H1 (cell line): ENCODE data around the gene AGTR1.

Source experiments
- CHD1 ChIP-seq: IDR thresholded peaks from 2 replicates; pipeline ENCODE4 v1.6.1; 2012; ENCODE audit warnings: low read depth, low read length, improper control_type of control experiment
- CTCF ChIP-seq, 3 experiments: IDR thresholded peaks; 1 replicate in 2 of 3; 2 replicates in 1 of 3; pipeline versions ENCODE4 v1.5.1 to v1.6.1; 2011; ENCODE audit warnings: low read length in 3 of 3, mild to moderate bottlenecking in 3 of 3, inconsistent platforms in 2 of 3, low read depth in 1 of 3, moderate library complexity in 1 of 3; ENCODE audit not compliant: insufficient read depth in 1 of 3; ENCODE audit errors: control extremely low read depth in 1 of 3
- EP300 ChIP-seq, 2 experiments: IDR thresholded peaks; 1 replicate in 1 of 2; 2 replicates in 1 of 2; pipeline ENCODE4 v1.6.1; 2011 to 2012; ENCODE audit warnings: low read depth in 2 of 2, low read length in 2 of 2, mild to moderate bottlenecking in 2 of 2, borderline replicate concordance in 1 of 2, inconsistent platforms in 1 of 2, moderate library complexity in 1 of 2
- EZH2 ChIP-seq: fragments of 200-600 bp; sonication (generic); IDR thresholded peaks from 2 replicates; pipeline ENCODE4 v1.7.1; 2012; ENCODE audit warnings: low read depth, mild to moderate bottlenecking, moderate library complexity, low read length, inconsistent platforms; ENCODE audit not compliant: severe bottlenecking
- HDAC6 ChIP-seq: IDR thresholded peaks from one replicate; pipeline ENCODE4 v1.7.1; 2012; ENCODE audit warnings: low read depth, mild to moderate bottlenecking, inconsistent platforms, low read length, moderate library complexity
- JUN ChIP-seq: IDR thresholded peaks from 2 replicates; pipeline ENCODE4 v1.6.1; 2011; ENCODE audit warnings: low read depth, mild to moderate bottlenecking, improper control_type of control experiment, low read length
- MAX ChIP-seq: IDR thresholded peaks from 2 replicates; pipeline ENCODE4 v1.6.1; 2012; ENCODE audit warnings: inconsistent platforms
- POLR2A ChIP-seq, 2 experiments: IDR thresholded peaks; 1 replicate in 1 of 2; 2 replicates in 1 of 2; pipeline ENCODE4 v1.6.1; 2011; ENCODE audit warnings: low read depth in 2 of 2, low read length in 2 of 2, mild to moderate bottlenecking in 2 of 2; ENCODE audit errors: control extremely low read depth in 1 of 2
- POLR2AphosphoS5 ChIP-seq: IDR thresholded peaks from 2 replicates; pipeline ENCODE4 v1.6.1; 2011; ENCODE audit warnings: low read depth, low read length
- RBBP5 ChIP-seq: IDR thresholded peaks from 2 replicates; pipeline ENCODE4 v1.7.1; 2012; ENCODE audit warnings: low read depth, mild to moderate bottlenecking, inconsistent platforms, low read length, moderate library complexity, borderline replicate concordance
- RXRA ChIP-seq: IDR thresholded peaks from 2 replicates; pipeline ENCODE4 v1.6.1; 2011; ENCODE audit warnings: low read depth, mild to moderate bottlenecking, low read length, moderate library complexity; ENCODE audit not compliant: insufficient read depth
- SP4 ChIP-seq: IDR thresholded peaks from 2 replicates; pipeline ENCODE4 v1.6.1; 2012; ENCODE audit warnings: low read length, inconsistent platforms
- SUZ12 ChIP-seq: fragments of 200-600 bp; sonication (generic); IDR thresholded peaks from 2 replicates; pipeline ENCODE4 v1.6.1; 2012; ENCODE audit warnings: mild to moderate bottlenecking, inconsistent platforms, low read length, moderate library complexity, mixed read lengths
- YY1 ChIP-seq: IDR thresholded peaks from 2 replicates; pipeline ENCODE4 v1.6.1; 2011; ENCODE audit warnings: low read depth, mild to moderate bottlenecking, low read length

GRCh38 chr3:148730676-148731075 lies 33.0 kb downstream of the AGTR1 start:
- TF ChIP-seq CTCF (IDR thresholded peaks at IDR 0.05; ENCODE audit: control extremely low read depth in 1 of 3, insufficient read depth in 1 of 3, low read depth in 1 of 3, low read length in 3 of 3) = no peak
- no peak for TF ChIP-seq MAX
- no peak for TF ChIP-seq JUN
- no peak for TF ChIP-seq SUZ12
- TF ChIP-seq HDAC6 = no peak
- no peak for TF ChIP-seq POLR2A (IDR thresholded peaks at IDR 0.05; ENCODE audit: control extremely low read depth in 1 of 2, low read depth in 2 of 2, low read length in 2 of 2)
- TF ChIP-seq CHD1 = no peak
- TF ChIP-seq YY1 = no peak
- TF ChIP-seq POLR2AphosphoS5 = no peak
- no peak for TF ChIP-seq SP4
- TF ChIP-seq EZH2 = no peak
- TF ChIP-seq EP300 (IDR thresholded peaks at IDR 0.05; ENCODE audit: borderline replicate concordance in 1 of 2, low read depth in 2 of 2, low read length in 2 of 2) = no peak
- no peak for TF ChIP-seq RXRA
- TF ChIP-seq RBBP5 = no peak
